Measurements from ENCODE around the gene CROCC2. TPM values are rescaled to one million over a fixed set of nuclear protein-coding genes. Genes with fewer than 3 reads are reported as not detected.

Gene CROCC2
- total RNA-seq, 2 donors from 2014 or later = not detected

DNA sequence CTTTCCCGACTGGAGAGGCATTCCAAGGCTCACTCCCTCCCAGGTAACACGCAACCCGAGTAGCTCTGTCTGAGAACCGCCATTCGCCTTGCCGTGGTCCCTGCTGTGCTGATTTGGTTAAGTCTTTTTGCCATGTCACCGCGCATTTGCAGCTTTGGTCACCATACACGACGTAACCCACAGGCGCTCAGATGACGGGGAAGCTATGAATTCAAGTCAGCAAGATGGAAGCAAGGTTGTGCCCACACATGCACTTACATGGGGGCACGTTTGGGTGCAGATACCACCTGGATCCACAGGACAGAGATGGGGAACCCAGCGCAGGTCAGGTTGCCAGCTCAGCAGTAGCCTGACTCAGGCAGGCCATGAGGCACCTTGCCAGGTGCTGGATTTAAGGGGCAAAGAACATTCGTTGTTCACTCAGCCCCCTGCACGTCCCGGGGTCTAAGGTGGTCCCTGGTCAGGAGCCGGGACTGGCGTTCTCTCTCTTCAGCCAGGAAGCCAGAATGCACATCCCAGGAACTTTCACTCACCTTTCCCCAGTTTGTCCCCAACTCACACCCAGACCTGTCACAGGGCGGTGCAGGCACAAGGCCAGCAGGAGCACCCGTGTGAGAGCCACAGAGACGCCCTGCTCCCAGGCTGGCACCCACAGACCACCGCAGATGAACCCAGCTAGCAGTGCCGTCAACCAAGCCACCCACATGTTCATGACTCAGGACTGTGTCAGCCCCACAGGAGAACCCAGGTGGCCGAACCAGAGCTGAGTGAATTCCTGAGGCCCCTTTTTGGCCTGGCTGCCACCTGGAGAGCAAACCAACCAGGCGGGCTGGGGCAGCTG lies 112.1 kb downstream of the CROCC2 start:
- H3K4me3 ChIP-seq = no peak overlapping the region
- ATAC-seq (ENCODE audit: insufficient number of reproducible peaks, low FRiP score, low read depth) (no peak), DNase-seq (ENCODE audit: low spot score) (no peak)
- no peak overlapping the region for H3K27ac ChIP-seq
- no peaks in the 10 kb centered on the region for H3K4me1 ChIP-seq (ENCODE audit: control insufficient read depth in 1 of 2, low read depth in 2 of 2)
- TF ChIP-seq, protein P1, sequence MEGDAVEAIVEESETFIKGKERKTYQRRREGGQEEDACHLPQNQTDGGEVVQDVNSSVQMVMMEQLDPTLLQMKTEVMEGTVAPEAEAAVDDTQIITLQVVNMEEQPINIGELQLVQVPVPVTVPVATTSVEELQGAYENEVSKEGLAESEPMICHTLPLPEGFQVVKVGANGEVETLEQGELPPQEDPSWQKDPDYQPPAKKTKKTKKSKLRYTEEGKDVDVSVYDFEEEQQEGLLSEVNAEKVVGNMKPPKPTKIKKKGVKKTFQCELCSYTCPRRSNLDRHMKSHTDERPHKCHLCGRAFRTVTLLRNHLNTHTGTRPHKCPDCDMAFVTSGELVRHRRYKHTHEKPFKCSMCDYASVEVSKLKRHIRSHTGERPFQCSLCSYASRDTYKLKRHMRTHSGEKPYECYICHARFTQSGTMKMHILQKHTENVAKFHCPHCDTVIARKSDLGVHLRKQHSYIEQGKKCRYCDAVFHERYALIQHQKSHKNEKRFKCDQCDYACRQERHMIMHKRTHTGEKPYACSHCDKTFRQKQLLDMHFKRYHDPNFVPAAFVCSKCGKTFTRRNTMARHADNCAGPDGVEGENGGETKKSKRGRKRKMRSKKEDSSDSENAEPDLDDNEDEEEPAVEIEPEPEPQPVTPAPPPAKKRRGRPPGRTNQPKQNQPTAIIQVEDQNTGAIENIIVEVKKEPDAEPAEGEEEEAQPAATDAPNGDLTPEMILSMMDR (IDR thresholded peaks at IDR 0.05) = no peak
- no peaks in the 10 kb centered on the region for H3K9me3 ChIP-seq
- peaks cover 15% of the 10 kb centered on the region for H3K36me3 ChIP-seq
- no peaks in the 10 kb centered on the region for H3K27me3 ChIP-seq (replicated peaks; ENCODE audit: insufficient read depth)

DNA sequence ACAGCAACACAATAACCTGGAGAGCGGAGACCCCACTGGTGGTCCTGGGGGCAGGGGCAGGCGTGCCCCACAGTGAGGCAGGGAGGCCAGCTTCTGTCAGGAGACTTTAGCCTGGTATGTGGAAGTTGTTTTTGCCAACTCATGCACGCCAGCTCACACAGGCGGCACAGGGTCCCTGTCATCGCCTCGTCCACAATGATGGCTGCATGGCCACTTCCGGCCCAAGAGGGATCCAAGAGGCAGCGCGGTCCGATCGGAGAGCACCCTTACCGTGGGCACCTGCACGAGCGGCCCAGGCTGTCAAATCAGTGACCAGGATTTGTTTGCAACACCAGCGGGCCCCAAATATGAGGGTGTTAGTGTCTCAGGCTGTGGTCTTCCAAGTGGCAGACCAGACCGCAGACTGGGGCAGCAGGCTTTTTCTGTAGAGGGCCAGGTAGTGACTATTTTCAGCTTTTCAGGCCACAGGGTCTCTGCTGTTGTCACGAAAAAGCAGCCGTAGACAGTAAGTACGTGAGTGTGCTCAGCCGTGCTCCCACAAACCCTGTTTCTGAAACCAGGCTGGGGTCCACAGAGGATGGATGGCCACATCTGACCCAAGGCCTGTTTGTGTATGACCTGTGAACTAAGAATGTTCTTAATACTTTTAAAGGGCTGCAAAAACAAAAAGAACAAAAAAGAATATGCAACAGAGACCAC lies 113.5 kb downstream of the CROCC2 start:
- no peak for ATAC-seq (ENCODE audit: insufficient number of reproducible peaks, low FRiP score, low read depth)
- TF ChIP-seq, protein P1 (IDR thresholded peaks at IDR 0.05) = no peak
- no peak overlapping the region for H3K4me3 ChIP-seq
- H3K4me1 ChIP-seq (ENCODE audit: control insufficient read depth in 1 of 2, low read depth in 2 of 2) = no peaks in the 10 kb centered on the region
- no peaks in the 10 kb centered on the region for H3K27me3 ChIP-seq (replicated peaks; ENCODE audit: insufficient read depth)
- no peaks in the 10 kb centered on the region for H3K9me3 ChIP-seq
- no peak overlapping the region for H3K27ac ChIP-seq
- DNase-seq (ENCODE audit: low spot score) = no peak
- peaks cover 15% of the 10 kb centered on the region for H3K36me3 ChIP-seq

DNA sequence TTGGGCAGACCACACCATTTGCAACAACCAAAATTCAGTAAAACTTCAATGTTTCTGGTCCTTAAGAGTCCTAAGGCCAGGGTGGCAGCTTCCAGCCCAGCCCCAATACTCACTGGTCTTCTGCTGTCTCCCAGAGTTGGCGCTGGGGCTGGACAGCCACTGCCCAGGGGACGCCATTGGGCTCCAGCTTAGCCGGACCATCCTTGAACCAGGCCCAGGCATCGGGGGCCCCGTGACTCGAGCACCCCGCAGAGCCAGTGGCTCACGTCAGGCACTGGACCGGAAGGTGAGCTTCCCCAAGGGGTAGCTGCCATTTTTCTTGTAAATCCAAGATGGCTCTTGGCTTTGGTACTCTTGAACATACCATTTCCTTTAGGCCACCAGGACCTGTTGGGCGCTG lies 114.1 kb downstream of the CROCC2 start:
- H3K4me3 ChIP-seq = no peak overlapping the region
- TF ChIP-seq, protein P1 (IDR thresholded peaks at IDR 0.05) = no peak
- ATAC-seq (ENCODE audit: insufficient number of reproducible peaks, low FRiP score, low read depth) = no peak
- no peaks in the 10 kb centered on the region for H3K9me3 ChIP-seq
- no peaks in the 10 kb centered on the region for H3K4me1 ChIP-seq (ENCODE audit: control insufficient read depth in 1 of 2, low read depth in 2 of 2)
- H3K36me3 ChIP-seq = peaks cover 15% of the 10 kb centered on the region
- H3K27ac ChIP-seq = no peak overlapping the region
- DNase-seq (ENCODE audit: low spot score) = no peak
- no peaks in the 10 kb centered on the region for H3K27me3 ChIP-seq (replicated peaks; ENCODE audit: insufficient read depth)

GRCh38 chr2:241020629-241021190 lies 114.6 kb downstream of the CROCC2 start:
- H3K36me3 ChIP-seq = peaks cover 15% of the 10 kb centered on the region
- TF ChIP-seq, protein P1 (IDR thresholded peaks at IDR 0.05) = no peak
- H3K27ac ChIP-seq = no peak overlapping the region
- DNase-seq (ENCODE audit: low spot score) (no peak), ATAC-seq (ENCODE audit: insufficient number of reproducible peaks, low FRiP score, low read depth) (no peak)
- no peaks in the 10 kb centered on the region for H3K4me1 ChIP-seq (ENCODE audit: control insufficient read depth in 1 of 2, low read depth in 2 of 2)
- H3K27me3 ChIP-seq (replicated peaks; ENCODE audit: insufficient read depth) = no peaks in the 10 kb centered on the region
- peaks cover 4% of the 10 kb centered on the region for H3K9me3 ChIP-seq
- H3K4me3 ChIP-seq = no peak overlapping the region

- peaks cover 5% of the 10 kb centered on the region for H3K36me3 ChIP-seq
- no peak overlapping the region for H3K4me3 ChIP-seq
- peaks cover 10% of the 10 kb centered on the region for H3K9me3 ChIP-seq
- TF ChIP-seq, protein P1 (IDR thresholded peaks at IDR 0.05) = no peak
- ATAC-seq (ENCODE audit: insufficient number of reproducible peaks, low FRiP score, low read depth) (no peak), DNase-seq (ENCODE audit: low spot score) (no peak)
- no peaks in the 10 kb centered on the region for H3K27me3 ChIP-seq (replicated peaks; ENCODE audit: insufficient read depth)
- H3K27ac ChIP-seq = no peak overlapping the region
- no peaks in the 10 kb centered on the region for H3K4me1 ChIP-seq (ENCODE audit: control insufficient read depth in 1 of 2, low read depth in 2 of 2)
Measured at GRCh38 chr2:241025639-241026038, 119.5 kb downstream of the CROCC2 start.
